H1 (cell line): ENCODE measurements around the gene ABLIM1. TPM values are rescaled to one million over a fixed set of nuclear protein-coding genes. Genes with fewer than 3 reads are reported as not detected.

Experiments used
- CTCF ChIA-PET: fragments of 300-600 bp; sonication (Branson Sonifier 250); formaldehyde crosslinking; loops from one replicate; lab custom pipeline; 2021; ENCODE audit not compliant: partially characterized antibody; lab: Charles Lee
- POLR2A ChIA-PET: fragments of 300-600 bp; sonication (Branson Sonifier 250); formaldehyde crosslinking; loops from one replicate; lab custom pipeline; 2021; ENCODE audit warnings: inconsistent platforms; ENCODE audit not compliant: partially characterized antibody; lab: Charles Lee
- DNase-seq, 2 experiments: peaks; one replicate each; pipeline versions ENCODE4 v3.0.0 to v3.0.0-alpha.2; 2010 to 2022; ENCODE audit warnings: low spot score in 2 of 2, low read depth in 1 of 2, mixed read lengths in 1 of 2
- FAIRE-seq: peaks from 2 replicates; lab custom pipeline; 2011; peaks lifted over from hg19 to GRCh38; lab: Jason Lieb, UNC
- H2AFZ ChIP-seq: 2 replicates; pipeline ENCODE4 v1.8.1; 2012; ENCODE audit warnings: low read length, inconsistent platforms
- H2AK5ac ChIP-seq: 2 replicates; pipeline ENCODE4 v1.6.1; 2013; ENCODE audit warnings: low read depth, low read length
- H2BK120ac ChIP-seq: replicated peaks from 2 replicates; pipeline ENCODE3; 2013; ENCODE audit warnings: low read depth, low read length, inconsistent platforms
- H2BK12ac ChIP-seq: 2 replicates; pipeline ENCODE4 v1.6.1; 2013; ENCODE audit warnings: low read depth, low read length
- H2BK15ac ChIP-seq: 2 replicates; pipeline ENCODE4 v1.6.1; 2013; ENCODE audit warnings: low read length
- H2BK20ac ChIP-seq: 2 replicates; pipeline ENCODE4 v1.6.1; 2013; ENCODE audit warnings: low read length
- H2BK5ac ChIP-seq: 2 replicates; pipeline ENCODE4 v1.6.1; 2013; ENCODE audit warnings: low read depth, low read length
- H3K14ac ChIP-seq: 2 replicates; pipeline ENCODE4 v1.6.1; 2013; ENCODE audit warnings: inconsistent platforms; ENCODE audit not compliant: insufficient read length
- H3K18ac ChIP-seq: 2 replicates; pipeline ENCODE4 v1.6.1; 2013; ENCODE audit warnings: low read length; ENCODE audit errors: extremely low read depth
- H3K23ac ChIP-seq: 2 replicates; pipeline ENCODE4 v1.6.1; 2013; ENCODE audit warnings: inconsistent platforms; ENCODE audit not compliant: insufficient read length
- H3K23me2 ChIP-seq: 2 replicates; pipeline ENCODE4 v1.6.1; 2013; ENCODE audit warnings: low read depth, low read length
- H3K27ac ChIP-seq: 2 replicates; pipeline ENCODE4 v1.6.1; 2011; ENCODE audit warnings: low read depth, low read length, inconsistent platforms
- H3K27me3 ChIP-seq, 4 experiments: replicated peaks in 1 of 4; 1 replicate in 1 of 4; 2 replicates in 3 of 4; pipeline versions ENCODE4 v1.6.1 to v1.8.1; 2011 to 2013; ENCODE audit warnings: low read length in 3 of 4, mild to moderate bottlenecking in 3 of 4, inconsistent platforms in 2 of 4, mixed read lengths in 2 of 4, moderate library complexity in 1 of 4; ENCODE audit not compliant: control insufficient read depth in 3 of 4, insufficient read depth in 3 of 4; ENCODE audit errors: extremely low read depth in 1 of 4
- H3K36me3 ChIP-seq, 4 experiments: 2 replicates each; pipeline versions ENCODE4 v1.6.1 to v1.8.1; 2011 to 2013; ENCODE audit warnings: mild to moderate bottlenecking in 4 of 4, low read length in 3 of 4, moderate library complexity in 2 of 4, control low read depth in 1 of 4, inconsistent platforms in 1 of 4; ENCODE audit not compliant: insufficient read depth in 4 of 4, control insufficient read depth in 2 of 4
- H3K4ac ChIP-seq: replicated peaks from 2 replicates; pipeline ENCODE3; 2013; ENCODE audit warnings: low read length, low read depth, mixed read lengths, inconsistent platforms; ENCODE audit not compliant: insufficient read length
- H3K4me1 ChIP-seq, 4 experiments: replicated peaks in 1 of 4; 1 replicate in 1 of 4; 2 replicates in 3 of 4; pipeline versions ENCODE4 v1.6.1 to v1.8.1; 2011 to 2013; ENCODE audit warnings: low read length in 3 of 4, inconsistent platforms in 2 of 4, mixed read lengths in 1 of 4; ENCODE audit not compliant: insufficient read depth in 4 of 4, control insufficient read depth in 3 of 4
- H3K4me2 ChIP-seq, 2 experiments: 2 replicates each; pipeline versions ENCODE4 v1.6.1 to v1.8.1; 2011 to 2013; ENCODE audit warnings: low read depth in 2 of 2, low read length in 2 of 2, control low read depth in 1 of 2, inconsistent platforms in 1 of 2, mild to moderate bottlenecking in 1 of 2; ENCODE audit not compliant: insufficient read depth in 1 of 2
- H3K4me3 ChIP-seq, 4 experiments: fragments of 200-600, 300-600 bp in 1 of 4; sonication (generic), shearing (Covaris generic), sonication (Bioruptor Twin) in 1 of 4; 2 replicates each; pipeline versions ENCODE4 v1.5.1 to v1.8.1; 2011 to 2016; ENCODE audit warnings: low read length in 4 of 4, low read depth in 3 of 4, control low read depth in 2 of 4, inconsistent platforms in 2 of 4, mild to moderate bottlenecking in 2 of 4, mixed read lengths in 1 of 4, moderate library complexity in 1 of 4; ENCODE audit not compliant: insufficient read depth in 2 of 4; ENCODE audit errors: extremely low read depth in 1 of 4
- H3K56ac ChIP-seq: replicated peaks from 2 replicates; pipeline ENCODE3; 2013; ENCODE audit warnings: low read depth, mild to moderate bottlenecking, mixed read lengths, low read length, inconsistent platforms; ENCODE audit not compliant: insufficient read length
- H3K79me1 ChIP-seq: 2 replicates; pipeline ENCODE4 v1.6.1; 2013; ENCODE audit warnings: low read depth, low read length, control low read depth
- H3K79me2 ChIP-seq, 2 experiments: 2 replicates each; pipeline versions ENCODE4 v1.6.1 to v1.8.1; 2012 to 2013; ENCODE audit warnings: low read length in 2 of 2, mild to moderate bottlenecking in 2 of 2, inconsistent platforms in 1 of 2; ENCODE audit not compliant: insufficient read depth in 2 of 2, control insufficient read depth in 1 of 2
- H3K9ac ChIP-seq, 4 experiments: replicated peaks in 1 of 4; 1 replicate in 1 of 4; 2 replicates in 3 of 4; pipeline versions ENCODE4 v1.6.1 to v1.8.1; 2011 to 2013; ENCODE audit warnings: low read depth in 3 of 4, low read length in 3 of 4, control low read depth in 2 of 4, mild to moderate bottlenecking in 2 of 4, moderate library complexity in 2 of 4, inconsistent platforms in 1 of 4; ENCODE audit errors: extremely low read depth in 1 of 4
- H3K9me3 ChIP-seq, 2 experiments: 2 replicates each; pipeline versions ENCODE4 v1.6.1 to v1.8.1; 2012 to 2013; ENCODE audit warnings: mild to moderate bottlenecking in 2 of 2, moderate library complexity in 2 of 2, control low read depth in 1 of 2, inconsistent platforms in 1 of 2, low read depth in 1 of 2, low read length in 1 of 2, mixed read lengths in 1 of 2; ENCODE audit not compliant: insufficient read depth in 2 of 2
- H4K20me1 ChIP-seq, 2 experiments: replicated peaks in 1 of 2; 2 replicates each; pipeline versions ENCODE3 to v1.8.1; 2011 to 2013; ENCODE audit warnings: inconsistent platforms in 2 of 2, low read length in 2 of 2, mild to moderate bottlenecking in 1 of 2; ENCODE audit not compliant: insufficient read depth in 2 of 2, control insufficient read depth in 1 of 2
- H4K5ac ChIP-seq: 2 replicates; pipeline ENCODE4 v1.6.1; 2013; ENCODE audit warnings: low read length, low read depth, mixed read lengths, inconsistent platforms; ENCODE audit not compliant: insufficient read length
- H4K8ac ChIP-seq: 2 replicates; pipeline ENCODE4 v1.8.0; 2013; ENCODE audit warnings: mild to moderate bottlenecking, moderate library complexity, low read length, inconsistent platforms; ENCODE audit not compliant: insufficient read depth; ENCODE audit errors: extremely low read depth
- H4K91ac ChIP-seq: replicated peaks from 2 replicates; pipeline ENCODE3; 2013; ENCODE audit warnings: low read length, mixed read lengths, inconsistent platforms; ENCODE audit not compliant: insufficient read length
- CTCF ChIP-seq, 3 experiments: IDR thresholded peaks; 1 replicate in 2 of 3; 2 replicates in 1 of 3; pipeline versions ENCODE4 v1.5.1 to v1.6.1; 2011; ENCODE audit warnings: low read length in 3 of 3, mild to moderate bottlenecking in 3 of 3, inconsistent platforms in 2 of 3, low read depth in 1 of 3, moderate library complexity in 1 of 3; ENCODE audit not compliant: insufficient read depth in 1 of 3; ENCODE audit errors: control extremely low read depth in 1 of 3
- WGBS, 2 experiments: shearing (Covaris generic) in 1 of 2; methylation state at CpG; one replicate each; pipeline versions ENCODE4 v1.1.6 to v1.1.7; 2013 to 2015; ENCODE audit warnings: low lambda C conversion rate in 2 of 2, mixed read lengths in 2 of 2, inconsistent platforms in 1 of 2, low coverage in 1 of 2, missing lambda C conversion rate in 1 of 2; ENCODE audit not compliant: insufficient replicate concordance in 2 of 2, insufficient coverage in 1 of 2, insufficient read length in 1 of 2; ENCODE audit errors: extremely low coverage in 1 of 2, missing lambda C conversion rate in 1 of 2; 5-methylcytosine and 5-hydroxymethylcytosine counted together
- polyA plus RNA-seq, 7 experiments: library from polyadenylated mRNA; depleted of rRNA in 3 of 7; stranded (reverse) in 5 of 7; unstranded in 2 of 7; fragments of >200 nt in 5 of 7; fragments of 200-250 nt in 2 of 7; gene quantifications; 1 replicate in 5 of 7; 2 replicates in 1 of 7; 4 replicates in 1 of 7; pipeline versions ENCODE4 v1.2.1 to v1.2.3, GENCODE V29; 2011 to 2013; ENCODE audit warnings: missing spikeins in 2 of 7, mixed read lengths in 2 of 7
- total RNA-seq: library from RNA; stranded (reverse); fragmentation: NEBNext Ultra II Directional; extraction: Animal tissue kit (Norgen Biotek cat#: 25700); gene quantifications from 2 replicates; pipeline ENCODE4 v1.2.1, GENCODE V29; 2021

Gene ABLIM1
- total and polyA plus RNA-seq, 2 of the 8 experiments (the other 6 are each of a cell fraction or from before 2014, with no cell fraction given), result 51.2 to 51.7 TPM

- H2BK120ac ChIP-seq, result no peak overlapping the region
- no peak overlapping the region for H2AFZ ChIP-seq
- no peak overlapping the region for H2BK5ac ChIP-seq
- no peak overlapping the region for H4K91ac ChIP-seq
- no peak overlapping the region for H3K4me2 ChIP-seq
- H3K79me2 ChIP-seq, result no peaks in the 10 kb centered on the region
- H3K14ac ChIP-seq, result no peak overlapping the region
- H2AK5ac ChIP-seq, result no peak overlapping the region
- H3K27ac ChIP-seq, result no peak overlapping the region
- no peak for FAIRE-seq
- H3K9ac ChIP-seq, result no peak overlapping the region
- CTCF ChIA-PET, result interaction anchor here (0.6 to 1.6 kb wide), 7 partner anchors 9 to 428 kb away, joined by 3 to 7 read pairs (median 4); no protein-coding TSS in a partner anchor
- H4K20me1 ChIP-seq, result no peaks in the 10 kb centered on the region
- H3K27me3 ChIP-seq, result no peaks in the 10 kb centered on the region
- H3K18ac ChIP-seq, result no peak overlapping the region
- no peak overlapping the region for H4K5ac ChIP-seq
- no peaks in the 10 kb centered on the region; a peak in 1 of 7 replicates for H3K4me1 ChIP-seq
- H3K4ac ChIP-seq, result no peak overlapping the region
- H2BK20ac ChIP-seq, result no peak overlapping the region
- no peak overlapping the region for H3K56ac ChIP-seq
- H3K23me2 ChIP-seq, result no peaks in the 10 kb centered on the region
- H3K23ac ChIP-seq, result no peak overlapping the region
- POLR2A ChIA-PET, result no interaction called here
- no peak overlapping the region for H2BK15ac ChIP-seq
- no peak for TF ChIP-seq CTCF (IDR thresholded peaks at IDR 0.05; ENCODE audit: control extremely low read depth in 1 of 3, insufficient read depth in 1 of 3, low read depth in 1 of 3, low read length in 3 of 3)
- DNase-seq, result no peak
- H3K4me3 ChIP-seq, result no peak overlapping the region
- H3K9me3 ChIP-seq, result no peaks in the 10 kb centered on the region
- H4K8ac ChIP-seq, result no peak overlapping the region
- no peak overlapping the region for H2BK12ac ChIP-seq
- 83% methylated on average over 2 of the region's 2 CpGs; no CpG with 5 or more reads in 1 of the 2 experiments for WGBS, 2 experiments
- H3K36me3 ChIP-seq, result no peaks in the 10 kb centered on the region
- H3K79me1 ChIP-seq, result no peaks in the 10 kb centered on the region
Measured at GRCh38 chr10:114686013-114686412, 27.9 kb upstream of the ABLIM1 start.
